K562 (cell line): ENCODE data around the gene CENPT. TPM values are rescaled to one million over a fixed set of nuclear protein-coding genes. Genes with fewer than 3 reads are reported as not detected.

Experiments
- ATAC-seq: fragments of 200-7000 bp; cut with Tn5 transposase; 3 replicates; pipeline ENCODE4 v1.9.1; 2020; ENCODE audit warnings: moderate library complexity
- BruUV-seq: library from RNA; stranded (reverse); fragments of 400-500 nt; replicated peaks from 2 replicates; lab custom pipeline; 2021; lab: Mats Ljungman, UMichigan
- CTCF ChIA-PET: fragments of 300-600 bp; formaldehyde crosslinking; extraction: SDS; loops from one replicate; lab custom pipeline; 2021; ENCODE audit warnings: low intra/inter-chr PET ratio; lab: Yijun Ruan, JAX
- POLR2A ChIA-PET: fragments of 300-600, 350-650 bp; sonication (Branson Sonifier 250); formaldehyde crosslinking; extraction: SDS; loops from one replicate; lab custom pipeline; 2021; ENCODE audit warnings: antibody characterized with exemption, inconsistent platforms; lab: Yijun Ruan, JAX
- DNase-seq, 4 experiments: peaks; one replicate each; pipeline versions ENCODE4 v3.0.0 to v3.0.0-alpha.2; 2011 to 2018; ENCODE audit warnings: low spot score in 3 of 4, mixed read lengths in 3 of 4; ENCODE audit errors: extremely low read depth in 1 of 4
- FAIRE-seq: peaks from 2 replicates; lab custom pipeline; 2011; peaks lifted over from hg19 to GRCh38; lab: Jason Lieb, UNC
- H2AFZ ChIP-seq: 2 replicates; pipeline ENCODE4 v1.6.0; 2011; ENCODE audit warnings: low read depth, low read length, control low read depth, inconsistent platforms
- H3K27ac ChIP-seq: fragments of 200-600 bp; 3 replicates; pipeline ENCODE4 v1.8.0; 2011; ENCODE audit warnings: low read depth, mild to moderate bottlenecking, control low read depth, inconsistent platforms, low read length, moderate library complexity, mixed read lengths; ENCODE audit errors: extremely low read depth
- H3K27me3 ChIP-seq, 2 experiments: fragments of 300-600 bp in 1 of 2; 2 replicates in 1 of 2; 3 replicates in 1 of 2; pipeline versions ENCODE4 v1.6.0 to v1.8.0; 2011; ENCODE audit warnings: inconsistent platforms in 2 of 2, low read length in 2 of 2, mild to moderate bottlenecking in 1 of 2, mixed read lengths in 1 of 2, moderate library complexity in 1 of 2; ENCODE audit not compliant: control insufficient read depth in 2 of 2, insufficient read depth in 2 of 2
- H3K36me3 ChIP-seq: fragments of 300-600 bp; 3 replicates; pipeline ENCODE4 v1.8.0; 2011; ENCODE audit warnings: mild to moderate bottlenecking, low read length, inconsistent platforms; ENCODE audit not compliant: control insufficient read depth, insufficient read depth
- H3K4me1 ChIP-seq, 2 experiments: fragments of 200-600 bp in 1 of 2; replicated peaks in 1 of 2; 2 replicates in 1 of 2; 3 replicates in 1 of 2; pipeline versions ENCODE4 v1.5.1 to v1.8.0; 2011; ENCODE audit warnings: inconsistent platforms in 2 of 2, low read length in 2 of 2, mild to moderate bottlenecking in 1 of 2, mixed read lengths in 1 of 2, moderate library complexity in 1 of 2; ENCODE audit not compliant: control insufficient read depth in 2 of 2, insufficient read depth in 2 of 2
- H3K4me2 ChIP-seq: 2 replicates; pipeline ENCODE4 v1.6.1; 2011; ENCODE audit warnings: low read length, control low read depth, inconsistent platforms, mixed read lengths; ENCODE audit not compliant: insufficient read depth
- H3K4me3 ChIP-seq: fragments of 200-600 bp; sonication (generic), shearing (Covaris generic); 2 replicates; pipeline ENCODE4 v1.5.1; 2016; ENCODE audit warnings: control low read depth, inconsistent platforms
- H3K79me2 ChIP-seq: fragments of 200-600 bp; 3 replicates; pipeline ENCODE4 v1.8.0; 2011; ENCODE audit warnings: low read length, inconsistent platforms; ENCODE audit not compliant: control insufficient read depth, insufficient read depth
- H3K9ac ChIP-seq, 2 experiments: 2 replicates each; pipeline versions ENCODE4 v1.6.0 to v1.6.1; 2011; ENCODE audit warnings: low read depth in 2 of 2, low read length in 2 of 2, control low read depth in 1 of 2, inconsistent platforms in 1 of 2, mild to moderate bottlenecking in 1 of 2, mixed read lengths in 1 of 2; ENCODE audit not compliant: insufficient read depth in 1 of 2
- H3K9me1 ChIP-seq: one replicate; pipeline ENCODE4 v1.6.0; 2011; ENCODE audit warnings: inconsistent platforms, mild to moderate bottlenecking, low read length, moderate library complexity; ENCODE audit not compliant: control insufficient read depth, insufficient read depth
- H3K9me3 ChIP-seq: replicated peaks from 2 replicates; pipeline ENCODE4 v1.5.1; 2011; ENCODE audit warnings: low read depth, low read length, inconsistent platforms; ENCODE audit not compliant: control insufficient read depth, insufficient read depth
- H4K20me1 ChIP-seq: replicated peaks from 2 replicates; pipeline ENCODE4 v1.6.1; 2011; ENCODE audit warnings: low read length, inconsistent platforms, mixed read lengths; ENCODE audit not compliant: control insufficient read depth, insufficient read depth
- CGGBP1 ChIP-seq: fragments of 250-450 bp; sonication (Bioruptor Pico); IDR thresholded peaks from 2 replicates; pipeline ENCODE4 v1.9.0; 2021; ENCODE audit warnings: mild to moderate bottlenecking
- EGR1 ChIP-seq: fragments of 450-650 bp; conservative IDR thresholded peaks from 2 replicates; pipeline ENCODE4 v1.6.1; 2017; ENCODE audit warnings: mild to moderate bottlenecking
- FOXP1 ChIP-seq: sonication (generic); formaldehyde crosslinking; IDR thresholded peaks from 2 replicates; pipeline ENCODE4 v1.8.0; 2022; ENCODE audit warnings: mild to moderate bottlenecking, missing genetic modification reagents
- IFI16 ChIP-seq: fragments of 250-450 bp; sonication (Bioruptor Pico); IDR thresholded peaks from 2 replicates; pipeline ENCODE4 v2.1.2; 2022; ENCODE audit warnings: mild to moderate bottlenecking, inconsistent platforms
- MYBL2 ChIP-seq, 2 experiments: fragments of 450-650 bp in 1 of 2; sonication (generic) in 1 of 2; formaldehyde crosslinking in 1 of 2; IDR thresholded peaks; 2 replicates each; pipeline versions ENCODE4 v1.6.1 to v1.8.1; 2017 to 2022; ENCODE audit warnings: borderline replicate concordance in 1 of 2, inconsistent platforms in 1 of 2, low read depth in 1 of 2, mild to moderate bottlenecking in 1 of 2, missing genetic modification reagents in 1 of 2, moderate library complexity in 1 of 2
- RBBP5 ChIP-seq: fragments of 200-600 bp; sonication (generic); IDR thresholded peaks from 2 replicates; pipeline ENCODE4 v1.6.1; 2012; ENCODE audit warnings: borderline replicate concordance, mild to moderate bottlenecking, low read length, control low read depth, inconsistent platforms; ENCODE audit not compliant: insufficient read depth, poor library complexity, severe bottlenecking
- RBM25 ChIP-seq: fragments of 200-400 bp; formaldehyde crosslinking; IDR thresholded peaks from 2 replicates; pipeline ENCODE4 v1.6.1; 2018; ENCODE audit warnings: low read length, low read depth, moderate library complexity; ENCODE audit not compliant: severe bottlenecking
- TCF3 ChIP-seq: sonication (generic); formaldehyde crosslinking; IDR thresholded peaks from 2 replicates; pipeline ENCODE4 v1.4.0; 2020; ENCODE audit warnings: mild to moderate bottlenecking, missing genetic modification reagents
- TOE1 ChIP-seq, 2 experiments: fragments of 450-650 bp in 1 of 2; sonication (generic) in 1 of 2; formaldehyde crosslinking in 1 of 2; IDR thresholded peaks; 2 replicates each; pipeline versions ENCODE4 v1.7.1 to v1.8.0; 2016 to 2022; ENCODE audit warnings: borderline replicate concordance in 2 of 2, mild to moderate bottlenecking in 2 of 2, antibody characterized with exemption in 1 of 2, inconsistent platforms in 1 of 2, low read depth in 1 of 2, missing genetic modification reagents in 1 of 2, moderate library complexity in 1 of 2
- YY1 ChIP-seq, 3 experiments: IDR thresholded peaks; 2 replicates each; pipeline ENCODE4 v1.6.1; 2011; ENCODE audit warnings: low read length in 2 of 3, mild to moderate bottlenecking in 2 of 3, moderate library complexity in 2 of 3, borderline replicate concordance in 1 of 3, control low read depth in 1 of 3, low read depth in 1 of 3; ENCODE audit not compliant: insufficient read depth in 3 of 3, insufficient replicate concordance in 2 of 3, control insufficient read depth in 1 of 3, insufficient read length in 1 of 3; ENCODE audit errors: extremely low read depth in 1 of 3
- ZNF232 ChIP-seq: sonication (generic); formaldehyde crosslinking; IDR thresholded peaks from 2 replicates; pipeline ENCODE4 v1.8.0; 2022; ENCODE audit warnings: mild to moderate bottlenecking, missing genetic modification reagents
- WGBS: fragments of 100-300 bp; shearing (Covaris generic); methylation state at CpG from one replicate; pipeline ENCODE4 v1.1.6; 2016; ENCODE audit warnings: low coverage, mixed read lengths; ENCODE audit not compliant: insufficient coverage; ENCODE audit errors: missing lambda C conversion rate; 5-methylcytosine and 5-hydroxymethylcytosine counted together
- in situ Hi-C: fragments of 300-500 bp; cut with MboI; formaldehyde crosslinking; loops from 4 replicates; pipeline ENCODE4 v1.15.0; 2018; ENCODE audit warnings: inconsistent platforms, mixed read lengths
- intact Hi-C: fragments of 100-400 bp; cut with micrococcal nuclease; formaldehyde crosslinking; loops from 2 replicates; pipeline ENCODE4 v1.14.2; 2022
- polyA plus RNA-seq, 8 experiments: library from polyadenylated mRNA; depleted of rRNA in 4 of 8; stranded (reverse) in 5 of 8; unstranded in 3 of 8; fragments of >200 nt; fragmentation: Nextera tagmentation in 2 of 8; fragmentation: Illumina TruSeq in 1 of 8; extraction: Ambion mirVana in 2 of 8; extraction: Trizol in 1 of 8; gene quantifications; 2 replicates each; pipeline versions ENCODE4 v1.2.1 to v1.2.3, GENCODE V29; 2011 to 2014; ENCODE audit warnings: inconsistent platforms in 1 of 8, missing spikeins in 1 of 8
- total RNA-seq, 7 experiments: library from RNA; depleted of rRNA in 6 of 7; stranded (reverse); fragments of >200 nt in 6 of 7; fragmentation: Illumina TruSeq in 2 of 7; extraction: Trizol in 2 of 7; gene quantifications; 2 replicates each; pipeline versions ENCODE4 v1.2.1 to v1.2.3, GENCODE V29; 2011 to 2021; ENCODE audit warnings: low replicate concordance in 1 of 7
- TF ChIP-seq, protein P1 (sequence below): sonication (generic); formaldehyde crosslinking; IDR thresholded peaks from 2 replicates; pipeline ENCODE4 v1.8.0; 2022; ENCODE audit warnings: mild to moderate bottlenecking, missing genetic modification reagents

CENPT gene
- total and polyA plus RNA-seq, 9 of the 15 experiments (the other 6 are each of a cell fraction or from before 2014, with no cell fraction given) = 3.6 to 94.2 (median 44.1) TPM

- intact Hi-C loops = loop anchor here (2.0 kb wide), 1 partner anchor 46 kb away; the partner anchor contains the start of genes CENPT and NUTF2
- Histone ChIP-seq H3K36me3 (0 out of 3 replicates have a peak, but pooled peaks cover 3% of the 10 kb centered on the region), H3K27ac (peak within 1 kb of the TSS; percentile 91), H2AFZ (peak within 1 kb of the TSS; percentile 86), H3K79me2 (peaks cover 47% of the 10 kb centered on the region), H3K4me3 (peak within 1 kb of the TSS; percentile 95), H3K4me1 (peaks cover 8 to 26% of the 10 kb centered on the region in 2 experiments; a peak in 4 of 5 replicates), H4K20me1 (0 out of 2 replicates have a peak, but pooled peaks cover 7% of the 10 kb centered on the region), H3K4me2 (peak within 1 kb of the TSS; percentile 92), H3K9me1 (no peaks in the 10 kb centered on the region), H3K27me3 (no peaks in the 10 kb centered on the region), H3K9ac (peak within 1 kb of the TSS; percentile 95 to 100), H3K9me3 (no peaks in the 10 kb centered on the region)
- DNase-seq = peak; percentile 97 to 99 (median 97)
- no TSS peak for BruUV-seq
- in situ Hi-C loops = no loop called here
- peak; percentile 89 for FAIRE-seq
- peak; percentile 95 for ATAC-seq
- CTCF ChIA-PET = interaction anchor here (0.8 kb wide), 1 partner anchor 77 kb away, joined by 3 read pairs; no protein-coding TSS in a partner anchor
- WGBS = 0% methylated on average over 49 of the region's 90 CpGs
- POLR2A ChIA-PET = interaction anchor here (0.6 to 1.6 kb wide), 5 partner anchors 12 to 41 kb away, joined by 3 to 5 read pairs (median 3); partner anchors contain the start of gene CTRL
- TF ChIP-seq TCF3 (CRISPR knock-in tag) (peak; percentile 19; the same call in 1 of the 2 replicates), IFI16 (CRISPR knock-in tag) (no peak), TOE1 (IDR thresholded peaks at IDR 0.05; ENCODE audit: borderline replicate concordance) (no peak), TOE1 (CRISPR knock-in tag; IDR thresholded peaks at IDR 0.05; ENCODE audit: borderline replicate concordance, low read depth) (peak; percentile 71; the same call in 1 of the 2 replicates), ZNF232 (CRISPR knock-in tag) (peak; percentile 30; the same call in 1 of the 2 replicates), YY1 (IDR thresholded peaks at IDR 0.05; ENCODE audit: borderline replicate concordance in 1 of 3, control insufficient read depth in 1 of 3, extremely low read depth in 1 of 3, insufficient read depth in 3 of 3, insufficient read length in 1 of 3, insufficient replicate concordance in 2 of 3, low read depth in 1 of 3, low read length in 2 of 3) (peak; percentile 58 to 95 (median 95)), FOXP1 (CRISPR knock-in tag) (peak; percentile 83), RBBP5 (peak; percentile 98), EGR1 (peak; percentile 25; the same call in 1 of the 2 replicates), RBM25 (peak; percentile 19), CGGBP1 (CRISPR knock-in tag) (peak; percentile 85; the same call in 1 of the 2 replicates), MYBL2 (IDR thresholded peaks at IDR 0.05; ENCODE audit: low read depth) (no peak), MYBL2 (CRISPR knock-in tag; IDR thresholded peaks at IDR 0.05; ENCODE audit: borderline replicate concordance) (0 out of 2 replicates have a peak, but pooled peaks have one; percentile 47)
- TF ChIP-seq, protein P1, sequence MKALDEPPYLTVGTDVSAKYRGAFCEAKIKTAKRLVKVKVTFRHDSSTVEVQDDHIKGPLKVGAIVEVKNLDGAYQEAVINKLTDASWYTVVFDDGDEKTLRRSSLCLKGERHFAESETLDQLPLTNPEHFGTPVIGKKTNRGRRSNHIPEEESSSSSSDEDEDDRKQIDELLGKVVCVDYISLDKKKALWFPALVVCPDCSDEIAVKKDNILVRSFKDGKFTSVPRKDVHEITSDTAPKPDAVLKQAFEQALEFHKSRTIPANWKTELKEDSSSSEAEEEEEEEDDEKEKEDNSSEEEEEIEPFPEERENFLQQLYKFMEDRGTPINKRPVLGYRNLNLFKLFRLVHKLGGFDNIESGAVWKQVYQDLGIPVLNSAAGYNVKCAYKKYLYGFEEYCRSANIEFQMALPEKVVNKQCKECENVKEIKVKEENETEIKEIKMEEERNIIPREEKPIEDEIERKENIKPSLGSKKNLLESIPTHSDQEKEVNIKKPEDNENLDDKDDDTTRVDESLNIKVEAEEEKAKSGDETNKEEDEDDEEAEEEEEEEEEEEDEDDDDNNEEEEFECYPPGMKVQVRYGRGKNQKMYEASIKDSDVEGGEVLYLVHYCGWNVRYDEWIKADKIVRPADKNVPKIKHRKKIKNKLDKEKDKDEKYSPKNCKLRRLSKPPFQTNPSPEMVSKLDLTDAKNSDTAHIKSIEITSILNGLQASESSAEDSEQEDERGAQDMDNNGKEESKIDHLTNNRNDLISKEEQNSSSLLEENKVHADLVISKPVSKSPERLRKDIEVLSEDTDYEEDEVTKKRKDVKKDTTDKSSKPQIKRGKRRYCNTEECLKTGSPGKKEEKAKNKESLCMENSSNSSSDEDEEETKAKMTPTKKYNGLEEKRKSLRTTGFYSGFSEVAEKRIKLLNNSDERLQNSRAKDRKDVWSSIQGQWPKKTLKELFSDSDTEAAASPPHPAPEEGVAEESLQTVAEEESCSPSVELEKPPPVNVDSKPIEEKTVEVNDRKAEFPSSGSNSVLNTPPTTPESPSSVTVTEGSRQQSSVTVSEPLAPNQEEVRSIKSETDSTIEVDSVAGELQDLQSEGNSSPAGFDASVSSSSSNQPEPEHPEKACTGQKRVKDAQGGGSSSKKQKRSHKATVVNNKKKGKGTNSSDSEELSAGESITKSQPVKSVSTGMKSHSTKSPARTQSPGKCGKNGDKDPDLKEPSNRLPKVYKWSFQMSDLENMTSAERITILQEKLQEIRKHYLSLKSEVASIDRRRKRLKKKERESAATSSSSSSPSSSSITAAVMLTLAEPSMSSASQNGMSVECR (CRISPR knock-in tag) = peak; percentile 84
Observed at GRCh38 chr16:67892899-67893742, 45.6 kb upstream of the CENPT start, which contains the start of gene PSKH1. Gene PSKH1, plus strand, starts transcription at chr16:67893254. Its CDS starts 15,496 bp downstream, at chr16:67908750.
